Neural cell (in vitro differentiated cells): ENCODE results near the gene DOK6.

Experiments used
- CTCF ChIP-seq: fragments of 450-650 bp; IDR thresholded peaks from 2 replicates; pipeline ENCODE4 v1.5.1; 2014; ENCODE audit warnings: antibody characterized with exemption, mild to moderate bottlenecking, moderate library complexity; ENCODE audit not compliant: poor library complexity, severe bottlenecking
- EP300 ChIP-seq: fragments of 450-650 bp; conservative IDR thresholded peaks from 2 replicates; pipeline ENCODE4 v1.6.1; 2014; ENCODE audit warnings: antibody characterized with exemption, mild to moderate bottlenecking, moderate library complexity; ENCODE audit not compliant: poor library complexity, severe bottlenecking
- EZH2 ChIP-seq: fragments of 200-600, 300-800 bp; shearing (Covaris generic), sonication (generic); IDR thresholded peaks from 2 replicates; pipeline ENCODE4 v1.6.1; 2014; ENCODE audit warnings: antibody characterized with exemption, low read length, borderline replicate concordance, mild to moderate bottlenecking; ENCODE audit not compliant: insufficient read depth, poor library complexity, severe bottlenecking
- MXI1 ChIP-seq: fragments of 450-650 bp; conservative IDR thresholded peaks from 2 replicates; pipeline ENCODE4 v1.6.1; 2014; ENCODE audit warnings: antibody characterized with exemption, mild to moderate bottlenecking; ENCODE audit not compliant: poor library complexity, severe bottlenecking
- POLR2AphosphoS5 ChIP-seq: IDR thresholded peaks from 2 replicates; pipeline ENCODE4 v1.6.1; 2012
- RAD21 ChIP-seq: fragments of 450-650 bp; conservative IDR thresholded peaks from 2 replicates; pipeline ENCODE4 v1.6.1; 2014; ENCODE audit warnings: antibody characterized with exemption, mild to moderate bottlenecking, moderate library complexity
- TAF1 ChIP-seq: IDR thresholded peaks from 2 replicates; pipeline ENCODE4 v1.6.1; 2012; ENCODE audit warnings: low read depth

- TF ChIP-seq POLR2AphosphoS5 (no peak), CTCF (no peak), EP300 (no peak), TAF1 (no peak), RAD21 (no peak), EZH2 (no peak), MXI1 (no peak)
Observed at GRCh38 chr18:69658103-69658502, 257.4 kb downstream of the DOK6 start.
